ENCODE results near the gene ACAP1.

- peak; percentile 31 for TF ChIP-seq POLR2A (IDR thresholded peaks at IDR 0.05; ENCODE audit: low read length)
- no peak for TF ChIP-seq GATA1 (IDR thresholded peaks at IDR 0.05; ENCODE audit: low read depth, low read length)
These were observed 23.0 kb upstream of the ACAP1 start for GRCh38 chr17:7313088-7313889.

All from erythroblast (primary cell).